Lung (tissue), 12 donors: ENCODE data around the gene PIGU. TPM values are rescaled to one million over a fixed set of nuclear protein-coding genes. Genes with fewer than 3 reads are reported as not detected.
"Not testable (repeated sequence)": the region's sequence is repeated elsewhere in the genome, so short reads cannot be mapped to it uniquely, and the experiment has no call there.

ENCODE experiments used
- ATAC-seq: fragments of 200-7000 bp; cut with Tn5 transposase; one replicate; pipeline ENCODE4 v1.9.1; 2020; ENCODE audit warnings: moderate number of reproducible peaks; ENCODE audit not compliant: insufficient read depth, low FRiP score
- DNase-seq, 3 donors: peaks; one replicate each; pipeline ENCODE4 v3.0.0-alpha.2; 2013 to 2017
- H3K27ac ChIP-seq, 2 donors: one replicate each; pipeline ENCODE4 v1.5.1; 2013; ENCODE audit warnings: mild to moderate bottlenecking in 2 of 2, moderate library complexity in 2 of 2, control low read depth in 1 of 2, inconsistent platforms in 1 of 2, low read depth in 1 of 2, low read length in 1 of 2
- H3K27me3 ChIP-seq, 3 donors: one replicate each; pipeline ENCODE4 v1.5.1; 2013; ENCODE audit warnings: low read length in 2 of 3; ENCODE audit not compliant: control insufficient read depth in 3 of 3, insufficient read depth in 3 of 3
- H3K36me3 ChIP-seq, 4 donors: one replicate each; pipeline ENCODE4 v1.5.1; 2013; ENCODE audit warnings: low read length in 4 of 4, mild to moderate bottlenecking in 1 of 4, moderate library complexity in 1 of 4; ENCODE audit not compliant: control insufficient read depth in 4 of 4, insufficient read depth in 4 of 4
- H3K4me1 ChIP-seq, 5 donors: one replicate each; pipeline ENCODE4 v1.5.1; 2013; ENCODE audit warnings: low read length in 5 of 5, mild to moderate bottlenecking in 2 of 5, moderate library complexity in 1 of 5; ENCODE audit not compliant: control insufficient read depth in 5 of 5, insufficient read depth in 5 of 5
- H3K4me3 ChIP-seq: one replicate; pipeline ENCODE4 v1.5.1; 2013; ENCODE audit warnings: mild to moderate bottlenecking, control low read depth, moderate library complexity
- H3K9ac ChIP-seq, 2 donors: one replicate each; pipeline ENCODE4 v1.5.1; 2013; ENCODE audit warnings: low read length in 2 of 2, control low read depth in 1 of 2; ENCODE audit not compliant: insufficient read depth in 1 of 2
- H3K9me3 ChIP-seq, 4 donors: one replicate each; pipeline ENCODE4 v1.5.1; 2013; ENCODE audit warnings: low read length in 3 of 4, mild to moderate bottlenecking in 1 of 4, moderate library complexity in 1 of 4; ENCODE audit not compliant: control insufficient read depth in 4 of 4, insufficient read depth in 3 of 4
- CTCF ChIP-seq: IDR thresholded peaks from 2 replicates; pipeline ENCODE4 v1.5.1; 2012; ENCODE audit warnings: mild to moderate bottlenecking; ENCODE audit errors: control extremely low read depth, extremely low read depth
- WGBS, 2 donors: extraction: QIAGEN DNeasy Blood & Tissue Kit; methylation state at CpG; one replicate each; pipeline ENCODE4 v1.1.7; 2013; 5-methylcytosine and 5-hydroxymethylcytosine counted together
- polyA plus RNA-seq, 2 donors: library from polyadenylated mRNA; stranded (reverse); fragments of 200-250 nt; gene quantifications; one replicate each; pipeline ENCODE4 v1.2.1, GENCODE V29; 2013
- total RNA-seq, 2 donors: library from RNA; depleted of rRNA in 1 of 2; stranded (reverse); fragments of >200 nt in 1 of 2; gene quantifications; one replicate each; pipeline ENCODE4 v1.2.1, GENCODE V29; 2014 to 2021
- donor health status: control.
- donor health status: control.
- donor health status: Bipolar disorder and iron deficiency.
- donor health status: healthy.
- donor health status: DM: yes; HTN: yes; CAD: no.

The PIGU gene
- total and polyA plus RNA-seq, 4 donors = 15.7 to 21.2 (median 20.1) TPM

- H3K27me3 ChIP-seq = no peaks in the 10 kb centered on the region
- no peak overlapping the region for H3K9ac ChIP-seq
- H3K36me3 ChIP-seq = peaks cover 11 to 25% (median 17%) of the 10 kb centered on the region in 4 donors
- peaks cover 0 to 5% (median 0%) of the 10 kb centered on the region in 5 donors for H3K4me1 ChIP-seq
- peak overlapping the region in 1 of 2 donors; percentile 1 for H3K27ac ChIP-seq
- WGBS, 2 donors = 60 to 72% methylated on average over 2 of the region's 2 CpGs
- no peaks in the 10 kb centered on the region for H3K9me3 ChIP-seq
- no peak for TF ChIP-seq CTCF
- no peak for DNase-seq
- H3K4me3 ChIP-seq = no peak overlapping the region
- ATAC-seq = no peak
Measured at GRCh38 chr20:34720266-34720665, 43.4 kb upstream of the PIGU start.

GRCh38 chr20:34719242-34720017 is 42.5 kb upstream of the PIGU start:
- H3K9me3 ChIP-seq, H3K27ac ChIP-seq, H3K27me3 ChIP-seq, ATAC-seq, H3K4me3 ChIP-seq, DNase-seq, H3K4me1 ChIP-seq, H3K9ac ChIP-seq: not testable (repeated sequence)
- WGBS, 2 donors = 94 to 97% methylated on average over 13 of the region's 13 CpGs
- peaks cover 11 to 22% (median 20%) of the 10 kb centered on the region in 4 donors for H3K36me3 ChIP-seq

GRCh38 chr20:34717230-34718095 is 40.6 kb upstream of the PIGU start:
- Histone ChIP-seq H3K27me3 (no peaks in the 10 kb centered on the region), H3K9me3 (no peaks in the 10 kb centered on the region), H3K27ac (no peak overlapping the region), H3K9ac (no peak overlapping the region), H3K4me3 (no peak overlapping the region), H3K4me1 (peaks cover 0 to 10% (median 4%) of the 10 kb centered on the region in 5 donors), H3K36me3 (peaks cover 7 to 24% (median 18%) of the 10 kb centered on the region in 4 donors)
- WGBS, 2 donors = 75 to 83% methylated on average over 9 of the region's 9 CpGs
- no peak for TF ChIP-seq CTCF
- DNase-seq = no peak
- ATAC-seq = no peak

- no peak for TF ChIP-seq CTCF
- ATAC-seq (no peak), DNase-seq (no peak)
- Histone ChIP-seq H3K27me3 (no peaks in the 10 kb centered on the region), H3K36me3 (peaks cover 7 to 24% (median 18%) of the 10 kb centered on the region in 4 donors), H3K27ac (no peak overlapping the region), H3K9me3 (no peaks in the 10 kb centered on the region), H3K4me1 (peaks cover 0 to 11% (median 4%) of the 10 kb centered on the region in 5 donors), H3K4me3 (no peak overlapping the region), H3K9ac (no peak overlapping the region)
- WGBS, 2 donors = 95 to 97% methylated on average over 2 of the region's 2 CpGs
Measured at GRCh38 chr20:34716921-34717229, 40.0 kb upstream of the PIGU start.
